Suprapubic skin (tissue), 4 donors: ENCODE measurements around the gene EXOSC2. TPM values are rescaled to one million over a fixed set of nuclear protein-coding genes. Genes with fewer than 3 reads are reported as not detected.
A peak's percentile ranks its signal among the peaks of the same experiment; 100 is the strongest.

Experiments
- DNase-seq, 2 donors: peaks; one replicate each; pipeline ENCODE4 v3.0.0-alpha.2; 2019; ENCODE audit warnings: low spot score in 2 of 2
- H3K27ac ChIP-seq: fragments of 200-600 bp; sonication (generic); one replicate; pipeline ENCODE4 v1.5.1; 2019
- H3K27me3 ChIP-seq: fragments of 200-600 bp; sonication (generic); one replicate; pipeline ENCODE4 v1.5.1; 2019
- H3K36me3 ChIP-seq: fragments of 200-600 bp; sonication (generic); one replicate; pipeline ENCODE4 v1.5.1; 2019
- H3K4me1 ChIP-seq: fragments of 200-600 bp; sonication (generic); one replicate; pipeline ENCODE4 v1.5.1; 2019
- H3K4me3 ChIP-seq: fragments of 200-600 bp; sonication (generic); one replicate; pipeline ENCODE4 v1.5.1; 2019; ENCODE audit warnings: mild to moderate bottlenecking
- H3K9me3 ChIP-seq: fragments of 200-600 bp; sonication (generic); one replicate; pipeline ENCODE4 v1.5.1; 2019
- CTCF ChIP-seq, 2 donors: fragments of 200-600 bp in 1 of 2; fragments of 450-650 bp in 1 of 2; sonication (generic) in 1 of 2; IDR thresholded peaks; one replicate each; pipeline ENCODE4 v1.5.1; 2016 to 2019; ENCODE audit warnings: antibody characterized with exemption in 2 of 2, mild to moderate bottlenecking in 1 of 2, moderate library complexity in 1 of 2
- EP300 ChIP-seq: sonication (generic); formaldehyde crosslinking; IDR thresholded peaks from one replicate; pipeline ENCODE4 v1.6.1; 2017; ENCODE audit warnings: antibody characterized with exemption
- POLR2A ChIP-seq, 2 donors: fragments of 450-650 bp; IDR thresholded peaks; one replicate each; pipeline ENCODE4 v1.6.1; 2017; ENCODE audit warnings: antibody characterized with exemption in 2 of 2, mild to moderate bottlenecking in 2 of 2, moderate library complexity in 2 of 2
- POLR2AphosphoS5 ChIP-seq, 3 donors: sonication (generic); formaldehyde crosslinking; IDR thresholded peaks; one replicate each; pipeline ENCODE4 v1.6.1; 2017; ENCODE audit warnings: antibody characterized with exemption in 3 of 3
- WGBS: methylation state at CpG from one replicate; pipeline ENCODE4 v1.1.5; 2018; 5-methylcytosine and 5-hydroxymethylcytosine counted together
- total RNA-seq, 4 donors: library from RNA; depleted of rRNA; stranded (reverse); fragments of >200 nt; gene quantifications; one replicate each; pipeline ENCODE4 v1.1.0, GENCODE V29; 2016

Gene EXOSC2
- total RNA-seq, 4 donors from 2014 or later, result 19.5 to 30.4 (median 23.8) TPM

- no peak for DNase-seq
- no peaks in the 10 kb centered on the region for H3K9me3 ChIP-seq
- H3K27ac ChIP-seq, result no peak overlapping the region
- WGBS, result 74% methylated on average over 5 of the region's 5 CpGs
- H3K4me3 ChIP-seq, result no peak overlapping the region
- no peaks in the 10 kb centered on the region for H3K36me3 ChIP-seq
- no peaks in the 10 kb centered on the region for H3K27me3 ChIP-seq
- TF ChIP-seq CTCF (IDR thresholded peaks at IDR 0.05) (no peak), EP300 (no peak), POLR2A (IDR thresholded peaks at IDR 0.05) (no peak), POLR2AphosphoS5 (IDR thresholded peaks at IDR 0.05) (no peak)
- H3K4me1 ChIP-seq, result peaks cover 13% of the 10 kb centered on the region
Measured at GRCh38 chr9:130688072-130688471, 5.5 kb upstream of the EXOSC2 start.

- Histone ChIP-seq H3K27ac (peak overlapping the region; percentile 19), H3K27me3 (no peaks in the 10 kb centered on the region), H3K9me3 (no peaks in the 10 kb centered on the region), H3K4me1 (peaks cover 21% of the 10 kb centered on the region), H3K4me3 (peak overlapping the region; percentile 39), H3K36me3 (no peaks in the 10 kb centered on the region)
- 30% methylated on average over 1 of the region's 1 CpG for WGBS
- TF ChIP-seq CTCF (IDR thresholded peaks at IDR 0.05), result no peak
- TF ChIP-seq EP300, result no peak
- TF ChIP-seq POLR2A (IDR thresholded peaks at IDR 0.05), result no peak
- TF ChIP-seq POLR2AphosphoS5 (IDR thresholded peaks at IDR 0.05), result no peak
- DNase-seq, result no peak
Measured at GRCh38 chr9:130689572-130689936, 4.0 kb upstream of the EXOSC2 start.

- TF ChIP-seq POLR2A (IDR thresholded peaks at IDR 0.05), result no peak
- H3K4me3 ChIP-seq, result peak overlapping the region; percentile 39
- DNase-seq, result peak in 1 of 2 donors; percentile 77
Measured at GRCh38 chr9:130689937-130690700, 3.5 kb upstream of the EXOSC2 start.

GRCh38 chr9:130692321-130692720 is 1.3 kb upstream of the EXOSC2 start:
- Histone ChIP-seq H3K27ac (no peak overlapping the region), H3K36me3 (peaks cover 20% of the 10 kb centered on the region), H3K27me3 (no peaks in the 10 kb centered on the region), H3K4me1 (peaks cover 31% of the 10 kb centered on the region), H3K9me3 (no peaks in the 10 kb centered on the region), H3K4me3 (no peak overlapping the region)
- no peak for DNase-seq
- WGBS, result 54% methylated on average over 25 of the region's 25 CpGs
- TF ChIP-seq CTCF (IDR thresholded peaks at IDR 0.05), result no peak
- TF ChIP-seq EP300, result no peak
- no peak for TF ChIP-seq POLR2AphosphoS5 (IDR thresholded peaks at IDR 0.05)
- no peak for TF ChIP-seq POLR2A (IDR thresholded peaks at IDR 0.05)

More at GRCh38 chr9:130689937-130690700, 3.5 kb upstream of the EXOSC2 start:
- Histone ChIP-seq H3K27me3 (no peaks in the 10 kb centered on the region), H3K27ac (peak overlapping the region; percentile 57), H3K36me3 (no peaks in the 10 kb centered on the region), H3K4me1 (peaks cover 26% of the 10 kb centered on the region), H3K9me3 (no peaks in the 10 kb centered on the region)
- 54% methylated on average over 15 of the region's 15 CpGs for WGBS

- Histone ChIP-seq H3K36me3 (peaks cover 28% of the 10 kb centered on the region), H3K27me3 (no peaks in the 10 kb centered on the region), H3K4me3 (peak overlapping the region; percentile 64), H3K4me1 (peaks cover 31% of the 10 kb centered on the region), H3K27ac (no peak overlapping the region), H3K9me3 (no peaks in the 10 kb centered on the region)
- no peak for TF ChIP-seq CTCF (IDR thresholded peaks at IDR 0.05)
- no peak for TF ChIP-seq POLR2A (IDR thresholded peaks at IDR 0.05)
- no peak for TF ChIP-seq EP300
- TF ChIP-seq POLR2AphosphoS5 (IDR thresholded peaks at IDR 0.05), result no peak
- DNase-seq, result no peak
- WGBS, result 5% methylated on average over 8 of the region's 8 CpGs
Measured at GRCh38 chr9:130693101-130693425, 517 bp upstream of the EXOSC2 start.
